Smooth muscle cell (in vitro differentiated cells): Measurements from ENCODE around the gene FRAS1. TPM values are rescaled to one million over a fixed set of nuclear protein-coding genes. Genes with fewer than 3 reads are reported as not detected.

Source experiments
- DNase-seq: peaks from one replicate; lab custom pipeline; 2025; ENCODE audit not compliant: unreplicated experiment; lab: John Stamatoyannopoulos, UW
- H2AFZ ChIP-seq: fragments of 200-600 bp; sonication (generic); 2 replicates; pipeline ENCODE4 v1.6.0; 2016; ENCODE audit warnings: antibody characterized with exemption, low read depth, mild to moderate bottlenecking
- H3F3A ChIP-seq: fragments of 200-600 bp; sonication (generic); 2 replicates; pipeline ENCODE4 v1.6.0; 2017; ENCODE audit warnings: antibody characterized with exemption, low read depth
- H3K27ac ChIP-seq: fragments of 200-600 bp; sonication (generic); 2 replicates; pipeline ENCODE4 v1.5.1; 2016; ENCODE audit warnings: low read depth, mild to moderate bottlenecking
- H3K27me3 ChIP-seq: fragments of 200-600 bp; sonication (generic); 2 replicates; pipeline ENCODE4 v1.6.1; 2016; ENCODE audit warnings: low read depth, mild to moderate bottlenecking
- H3K36me3 ChIP-seq: fragments of 200-600 bp; sonication (generic); 2 replicates; pipeline ENCODE4 v1.5.1; 2016; ENCODE audit warnings: low read depth
- H3K4me1 ChIP-seq: fragments of 200-600 bp; sonication (generic); 2 replicates; pipeline ENCODE4 v1.5.1; 2016; ENCODE audit warnings: low read depth
- H3K4me2 ChIP-seq: fragments of 200-600 bp; sonication (generic); 2 replicates; pipeline ENCODE4 v1.6.0; 2016; ENCODE audit warnings: mild to moderate bottlenecking
- H3K4me3 ChIP-seq: fragments of 200-600 bp; sonication (generic); 2 replicates; pipeline ENCODE4 v1.5.1; 2016; ENCODE audit warnings: mild to moderate bottlenecking
- H3K79me2 ChIP-seq: fragments of 200-600 bp; sonication (generic); 2 replicates; pipeline ENCODE4 v1.6.0; 2016; ENCODE audit warnings: low read depth, mild to moderate bottlenecking
- H3K9ac ChIP-seq: fragments of 200-600 bp; sonication (generic); 2 replicates; pipeline ENCODE4 v1.6.0; 2016; ENCODE audit warnings: low read depth
- H3K9me3 ChIP-seq: fragments of 200-600 bp; sonication (generic); replicated peaks from 2 replicates; pipeline ENCODE4 v1.5.1; 2016; ENCODE audit warnings: low read depth
- H4K20me1 ChIP-seq: fragments of 200-600 bp; sonication (generic); 2 replicates; pipeline ENCODE4 v1.6.0; 2016; ENCODE audit warnings: low read depth
- CTCF ChIP-seq: fragments of 200-600 bp; sonication (generic); IDR thresholded peaks from 2 replicates; pipeline ENCODE4 v1.5.1; 2017; ENCODE audit warnings: borderline replicate concordance, mild to moderate bottlenecking, antibody characterized with exemption; ENCODE audit not compliant: insufficient read depth, poor library complexity, severe bottlenecking
- WGBS: methylation state at CpG from one replicate; pipeline ENCODE4 v1.1.7; 2016; ENCODE audit warnings: low lambda C conversion rate; 5-methylcytosine and 5-hydroxymethylcytosine counted together
- polyA plus RNA-seq: library from polyadenylated mRNA; unstranded; fragments of >200 nt; fragmentation: Nextera tagmentation; extraction: Ambion mirVana; gene quantifications from 2 replicates; pipeline ENCODE4 v1.2.1, GENCODE V29; 2016
- total RNA-seq: library from RNA; depleted of rRNA; stranded (reverse); fragments of >200 nt; gene quantifications from 2 replicates; pipeline ENCODE4 v1.2.3, GENCODE V29; 2014

The FRAS1 gene
- total and polyA plus RNA-seq, 2 experiments from 2014 or later: 0.55 to 8.1 TPM

GRCh38 chr4:78520808-78521226 is 463.7 kb downstream of the FRAS1 start:
- no peak for TF ChIP-seq CTCF
- Histone ChIP-seq H4K20me1 (no peaks in the 10 kb centered on the region), H3K27me3 (no peaks in the 10 kb centered on the region), H3K4me3 (no peak overlapping the region), H3K27ac (no peak overlapping the region), H3F3A (no peaks in the 10 kb centered on the region), H3K4me1 (no peaks in the 10 kb centered on the region), H3K36me3 (no peaks in the 10 kb centered on the region), H3K4me2 (no peak overlapping the region), H3K9me3 (no peaks in the 10 kb centered on the region), H2AFZ (peak overlapping the region; percentile 0), H3K79me2 (no peaks in the 10 kb centered on the region), H3K9ac (no peak overlapping the region)
- no peak for DNase-seq
- WGBS: 70% methylated on average over 3 of the region's 3 CpGs

GRCh38 chr4:78524009-78524408 is 466.9 kb downstream of the FRAS1 start:
- DNase-seq: no peak

GRCh38 chr4:78525559-78525958 is 468.4 kb downstream of the FRAS1 start:
- 95% methylated on average over 3 of the region's 3 CpGs for WGBS
- H4K20me1 ChIP-seq: no peaks in the 10 kb centered on the region
- no peak for TF ChIP-seq CTCF

More at GRCh38 chr4:78524009-78524408, 466.9 kb downstream of the FRAS1 start:
- H3K9me3 ChIP-seq: no peaks in the 10 kb centered on the region
- H3K9ac ChIP-seq: no peak overlapping the region
- no peaks in the 10 kb centered on the region for H4K20me1 ChIP-seq
- H3F3A ChIP-seq: no peaks in the 10 kb centered on the region
- H3K4me1 ChIP-seq: no peaks in the 10 kb centered on the region
- H3K79me2 ChIP-seq: no peaks in the 10 kb centered on the region
- H3K36me3 ChIP-seq: no peaks in the 10 kb centered on the region
- H3K27me3 ChIP-seq: no peaks in the 10 kb centered on the region
- no peak overlapping the region for H2AFZ ChIP-seq
- H3K4me3 ChIP-seq: no peak overlapping the region
- WGBS: 48% methylated on average over 1 of the region's 1 CpG
- H3K27ac ChIP-seq: no peak overlapping the region
- TF ChIP-seq CTCF: no peak
- no peak overlapping the region for H3K4me2 ChIP-seq

GRCh38 chr4:78527103-78527502 is 470.0 kb downstream of the FRAS1 start:
- no peak for DNase-seq
- WGBS: 91% methylated on average over 1 of the region's 1 CpG
- H3K4me1 ChIP-seq: no peaks in the 10 kb centered on the region
- H3K4me2 ChIP-seq: no peak overlapping the region
- H3K9me3 ChIP-seq: no peaks in the 10 kb centered on the region
- no peaks in the 10 kb centered on the region for H3K36me3 ChIP-seq
- H4K20me1 ChIP-seq: no peaks in the 10 kb centered on the region
- no peak for TF ChIP-seq CTCF
- H3K4me3 ChIP-seq: no peak overlapping the region
- H3K9ac ChIP-seq: no peak overlapping the region
- H2AFZ ChIP-seq: no peak overlapping the region
- H3K79me2 ChIP-seq: no peaks in the 10 kb centered on the region
- no peaks in the 10 kb centered on the region for H3F3A ChIP-seq
- H3K27ac ChIP-seq: no peak overlapping the region
- no peaks in the 10 kb centered on the region for H3K27me3 ChIP-seq

More at GRCh38 chr4:78525559-78525958, 468.4 kb downstream of the FRAS1 start:
- H3K27me3 ChIP-seq: no peaks in the 10 kb centered on the region
- H3F3A ChIP-seq: no peaks in the 10 kb centered on the region
- DNase-seq: no peak
- no peak overlapping the region for H3K9ac ChIP-seq
- H2AFZ ChIP-seq: no peak overlapping the region
- no peaks in the 10 kb centered on the region for H3K9me3 ChIP-seq
- H3K27ac ChIP-seq: no peak overlapping the region
- no peaks in the 10 kb centered on the region for H3K4me1 ChIP-seq
- H3K4me3 ChIP-seq: no peak overlapping the region
- H3K79me2 ChIP-seq: no peaks in the 10 kb centered on the region
- H3K36me3 ChIP-seq: no peaks in the 10 kb centered on the region
- no peak overlapping the region for H3K4me2 ChIP-seq
